ENCODE measurements around the gene C11orf52. TPM values are rescaled to one million over a fixed set of nuclear protein-coding genes. Genes with fewer than 3 reads are reported as not detected.

The C11orf52 gene
- total RNA-seq, result 1.2 TPM
- long read RNA-seq, result 0 reads

GRCh38 chr11:111918390-111919256, at the start of gene C11orf52:
Gene C11orf52 (plus strand): TSS chr11:111918913. CDS start chr11:111918973, 60 bp downstream.
- TF ChIP-seq CTCF (IDR thresholded peaks at IDR 0.05; ENCODE audit: borderline replicate concordance), result no peak
- intact Hi-C loops (cut with micrococcal nuclease), result no loop called here
- H3K4me1 ChIP-seq, result peaks cover 65% of the 10 kb centered on the region
- H3K27me3 ChIP-seq (ENCODE audit: low read depth), result peaks cover 3% of the 10 kb centered on the region
- DNase-seq, result no peak
- H3K9me3 ChIP-seq (replicated peaks), result no peaks in the 10 kb centered on the region
- H3K36me3 ChIP-seq, result no peaks in the 10 kb centered on the region
- peak within 1 kb of the TSS; percentile 28 for H3K4me3 ChIP-seq
- peak within 1 kb of the TSS; percentile 75 for H3K27ac ChIP-seq (replicated peaks)

- peaks cover 27% of the 10 kb centered on the region for H3K4me1 ChIP-seq
- no peak overlapping the region for H3K27ac ChIP-seq (replicated peaks)
- H3K36me3 ChIP-seq, result peaks cover 42% of the 10 kb centered on the region
- peak overlapping the region; percentile 88 for H3K4me3 ChIP-seq
- intact Hi-C loops (cut with micrococcal nuclease), result no loop called here
- no peaks in the 10 kb centered on the region for H3K27me3 ChIP-seq (ENCODE audit: low read depth)
- no peak for DNase-seq
- no peak for TF ChIP-seq CTCF (IDR thresholded peaks at IDR 0.05; ENCODE audit: borderline replicate concordance)
- H3K9me3 ChIP-seq (replicated peaks), result no peaks in the 10 kb centered on the region
These were observed 48.6 kb upstream of the C11orf52 start for GRCh38 chr11:111870113-111870512.

- peak overlapping the region; percentile 96 for H3K27ac ChIP-seq (replicated peaks)
- H3K36me3 ChIP-seq, result peaks cover 41% of the 10 kb centered on the region
- no peak for DNase-seq
- no peaks in the 10 kb centered on the region for H3K27me3 ChIP-seq (ENCODE audit: low read depth)
- H3K9me3 ChIP-seq (replicated peaks), result no peaks in the 10 kb centered on the region
- peaks cover 27% of the 10 kb centered on the region for H3K4me1 ChIP-seq
- TF ChIP-seq CTCF (IDR thresholded peaks at IDR 0.05; ENCODE audit: borderline replicate concordance), result no peak
- peak overlapping the region; percentile 88 for H3K4me3 ChIP-seq
- intact Hi-C loops (cut with micrococcal nuclease), result no loop called here
These were observed 48.2 kb upstream of the C11orf52 start for GRCh38 chr11:111870522-111870885.

- H3K27me3 ChIP-seq (ENCODE audit: low read depth), result no peaks in the 10 kb centered on the region
- TF ChIP-seq CTCF (IDR thresholded peaks at IDR 0.05; ENCODE audit: borderline replicate concordance), result peak; percentile 33
- DNase-seq, result peak; percentile 87
- peaks cover 27% of the 10 kb centered on the region for H3K4me1 ChIP-seq
- peak within 1 kb of the TSS; percentile 96 for H3K27ac ChIP-seq (replicated peaks)
- H3K4me3 ChIP-seq, result peak within 1 kb of the TSS; percentile 88
- peaks cover 40% of the 10 kb centered on the region for H3K36me3 ChIP-seq
- H3K9me3 ChIP-seq (replicated peaks), result no peaks in the 10 kb centered on the region
- intact Hi-C loops (cut with micrococcal nuclease), result no loop called here
These were observed 47.6 kb upstream of the C11orf52 start, which contains the start of gene ALG9 for GRCh38 chr11:111870886-111871692. Gene ALG9 (minus strand): TSS chr11:111871581. CDS start chr11:111871482, 99 bp downstream.

- H3K4me1 ChIP-seq, result peaks cover 27% of the 10 kb centered on the region
- H3K4me3 ChIP-seq, result peak overlapping the region; percentile 88
- no peak for DNase-seq
- H3K27ac ChIP-seq (replicated peaks), result peak overlapping the region; percentile 96
- H3K9me3 ChIP-seq (replicated peaks), result no peaks in the 10 kb centered on the region
- no peaks in the 10 kb centered on the region for H3K27me3 ChIP-seq (ENCODE audit: low read depth)
- peaks cover 36% of the 10 kb centered on the region for H3K36me3 ChIP-seq
- TF ChIP-seq CTCF (IDR thresholded peaks at IDR 0.05; ENCODE audit: borderline replicate concordance), result no peak
- intact Hi-C loops (cut with micrococcal nuclease), result no loop called here
These were observed 47.0 kb upstream of the C11orf52 start for GRCh38 chr11:111871693-111872161.

Measured in left ventricle myocardium inferior (tissue), 1 donor.